ENCODE measurements around the gene MED25.

DNA sequence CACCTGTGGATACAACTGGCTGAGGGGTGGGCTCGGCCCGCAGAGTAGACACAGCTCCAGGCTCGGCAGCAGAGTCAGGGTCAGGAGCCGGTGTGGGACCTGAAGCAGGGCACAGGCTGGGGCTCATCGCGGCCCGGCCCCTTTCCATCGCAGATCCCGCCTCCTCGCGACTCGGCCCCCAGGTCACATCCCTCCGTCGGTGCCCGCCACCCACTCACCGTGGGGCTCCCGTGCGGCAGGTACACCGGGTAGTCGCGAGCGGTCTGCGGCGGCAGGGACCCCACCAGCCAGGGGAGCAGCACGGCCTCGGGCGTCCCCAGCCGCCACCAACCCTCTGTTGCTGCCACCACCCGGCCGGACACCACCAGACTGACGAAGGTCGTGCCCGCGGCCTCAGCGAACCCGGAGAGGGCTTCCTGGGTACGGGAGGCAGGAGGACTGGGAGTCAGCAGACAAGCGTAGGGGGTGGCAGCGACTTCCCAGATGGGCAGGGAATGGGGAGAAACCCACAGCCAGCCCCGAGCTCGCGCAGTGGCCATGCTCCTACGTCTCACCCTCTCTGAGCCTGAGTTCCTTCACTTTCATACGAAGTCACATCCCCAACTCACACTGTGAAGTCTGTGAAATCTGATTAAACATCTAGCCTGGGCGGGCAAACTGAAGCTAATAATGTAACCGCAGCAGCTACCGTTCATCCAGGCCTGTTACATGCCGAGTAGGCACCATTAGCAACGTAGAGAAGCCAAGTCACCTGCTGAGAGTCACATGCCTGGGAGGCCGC is 8.7 kb upstream of the MED25 start:
- TF ChIP-seq, protein P1, sequence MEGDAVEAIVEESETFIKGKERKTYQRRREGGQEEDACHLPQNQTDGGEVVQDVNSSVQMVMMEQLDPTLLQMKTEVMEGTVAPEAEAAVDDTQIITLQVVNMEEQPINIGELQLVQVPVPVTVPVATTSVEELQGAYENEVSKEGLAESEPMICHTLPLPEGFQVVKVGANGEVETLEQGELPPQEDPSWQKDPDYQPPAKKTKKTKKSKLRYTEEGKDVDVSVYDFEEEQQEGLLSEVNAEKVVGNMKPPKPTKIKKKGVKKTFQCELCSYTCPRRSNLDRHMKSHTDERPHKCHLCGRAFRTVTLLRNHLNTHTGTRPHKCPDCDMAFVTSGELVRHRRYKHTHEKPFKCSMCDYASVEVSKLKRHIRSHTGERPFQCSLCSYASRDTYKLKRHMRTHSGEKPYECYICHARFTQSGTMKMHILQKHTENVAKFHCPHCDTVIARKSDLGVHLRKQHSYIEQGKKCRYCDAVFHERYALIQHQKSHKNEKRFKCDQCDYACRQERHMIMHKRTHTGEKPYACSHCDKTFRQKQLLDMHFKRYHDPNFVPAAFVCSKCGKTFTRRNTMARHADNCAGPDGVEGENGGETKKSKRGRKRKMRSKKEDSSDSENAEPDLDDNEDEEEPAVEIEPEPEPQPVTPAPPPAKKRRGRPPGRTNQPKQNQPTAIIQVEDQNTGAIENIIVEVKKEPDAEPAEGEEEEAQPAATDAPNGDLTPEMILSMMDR (conservative IDR thresholded peaks at IDR 0.05; ENCODE audit: low read depth in 2 of 2): peak; percentile 10 to 50; a peak in 2 of 4 replicates
- TF ChIP-seq CREB1 (CRISPR knock-in tag; IDR thresholded peaks at IDR 0.05; ENCODE audit: low read depth) (no peak), EZH2 (IDR thresholded peaks at IDR 0.05; ENCODE audit: low read depth, unreplicated experiment) (no peak), POLR2AphosphoS5 (IDR thresholded peaks at IDR 0.05; ENCODE audit: low read depth) (no peak), EZH2phosphoT487 (IDR thresholded peaks at IDR 0.05; ENCODE audit: unreplicated experiment) (no peak)
- TF ChIP-seq, protein P2, sequence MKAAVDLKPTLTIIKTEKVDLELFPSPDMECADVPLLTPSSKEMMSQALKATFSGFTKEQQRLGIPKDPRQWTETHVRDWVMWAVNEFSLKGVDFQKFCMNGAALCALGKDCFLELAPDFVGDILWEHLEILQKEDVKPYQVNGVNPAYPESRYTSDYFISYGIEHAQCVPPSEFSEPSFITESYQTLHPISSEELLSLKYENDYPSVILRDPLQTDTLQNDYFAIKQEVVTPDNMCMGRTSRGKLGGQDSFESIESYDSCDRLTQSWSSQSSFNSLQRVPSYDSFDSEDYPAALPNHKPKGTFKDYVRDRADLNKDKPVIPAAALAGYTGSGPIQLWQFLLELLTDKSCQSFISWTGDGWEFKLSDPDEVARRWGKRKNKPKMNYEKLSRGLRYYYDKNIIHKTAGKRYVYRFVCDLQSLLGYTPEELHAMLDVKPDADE (IDR thresholded peaks at IDR 0.05): no peak

Measured in GM23338 (cell line).